HG03354 (cell line): ENCODE measurements around the gene CACNB2.

Source experiments
- ATAC-seq: cut with Tn5 transposase; IDR thresholded peaks from one replicate; pipeline ENCODE4 v1.9.1; 2021; ENCODE audit warnings: mild to moderate bottlenecking; ENCODE audit not compliant: unreplicated experiment, poor library complexity, severe bottlenecking

The CACNB2 gene

DNA sequence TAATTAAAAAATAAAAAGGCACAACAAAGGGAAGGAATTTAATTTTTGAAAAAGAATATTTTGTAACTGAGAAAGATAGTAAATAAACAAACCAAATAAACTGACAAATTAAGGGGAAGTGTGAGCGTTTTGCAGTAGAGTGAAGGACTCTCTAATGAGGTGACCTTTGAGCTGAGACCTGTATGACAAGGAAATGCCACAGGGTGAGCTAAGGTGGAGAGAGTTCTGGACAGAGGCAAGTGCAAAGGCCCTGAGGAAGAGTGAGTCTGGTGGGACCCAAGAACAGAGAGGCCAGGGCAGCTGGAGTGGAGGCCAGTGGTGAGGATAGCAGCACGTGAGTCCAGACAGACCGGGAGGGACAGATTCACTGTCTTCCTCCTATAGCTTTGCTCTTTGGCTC, 179.4 kb downstream of the CACNB2 start:
- ATAC-seq, result no peak

DNA sequence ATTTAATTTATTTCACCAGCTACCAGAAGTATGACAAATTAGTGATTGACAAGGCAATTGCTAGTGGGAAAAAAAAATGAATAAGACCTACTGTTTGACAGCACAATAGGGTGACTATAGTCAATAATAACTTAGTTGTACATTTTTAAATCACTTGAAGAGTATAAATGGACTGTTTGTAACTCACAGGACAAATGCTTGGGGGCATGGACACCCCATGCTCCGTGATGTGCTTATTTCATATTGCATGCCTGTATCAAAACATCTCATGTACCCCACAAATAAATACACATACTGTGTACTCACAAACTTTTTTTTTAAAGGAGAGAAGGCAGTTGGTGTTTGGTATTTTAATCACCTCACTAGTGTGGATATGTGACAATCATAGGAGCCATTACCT, 181.1 kb downstream of the CACNB2 start:
- ATAC-seq, result no peak

- ATAC-seq, result no peak
Measured at GRCh38 chr10:18323916-18324315, 183.7 kb downstream of the CACNB2 start.

- no peak for ATAC-seq
Measured at GRCh38 chr10:18325410-18325809, 185.2 kb downstream of the CACNB2 start.

- ATAC-seq, result no peak
Measured at GRCh38 chr10:18325889-18326531, 185.8 kb downstream of the CACNB2 start.

- no peak for ATAC-seq
Measured at GRCh38 chr10:18328941-18329340, 188.7 kb downstream of the CACNB2 start.

DNA sequence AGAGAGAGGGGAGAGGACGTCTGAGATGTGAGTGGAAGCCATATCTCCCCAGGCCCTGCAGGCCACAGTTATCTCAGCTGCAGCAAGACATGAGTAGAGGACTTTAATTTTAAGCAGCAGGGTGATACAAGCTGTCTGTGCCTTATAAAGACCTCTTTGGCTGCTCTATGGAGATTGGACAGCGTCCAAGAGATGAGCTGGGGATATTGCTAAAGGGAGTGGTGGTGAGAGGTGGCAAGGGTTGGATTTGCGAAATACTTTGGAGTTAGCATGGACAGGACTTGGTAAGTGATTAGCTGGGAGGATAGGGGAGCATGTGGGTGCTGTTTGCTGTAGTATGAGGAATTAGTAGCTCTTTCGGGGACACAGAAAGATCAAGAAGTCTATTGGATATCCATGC, 191.8 kb downstream of the CACNB2 start:
- ATAC-seq, result no peak

- no peak for ATAC-seq
Measured at GRCh38 chr10:18332484-18332883, 192.3 kb downstream of the CACNB2 start.

DNA sequence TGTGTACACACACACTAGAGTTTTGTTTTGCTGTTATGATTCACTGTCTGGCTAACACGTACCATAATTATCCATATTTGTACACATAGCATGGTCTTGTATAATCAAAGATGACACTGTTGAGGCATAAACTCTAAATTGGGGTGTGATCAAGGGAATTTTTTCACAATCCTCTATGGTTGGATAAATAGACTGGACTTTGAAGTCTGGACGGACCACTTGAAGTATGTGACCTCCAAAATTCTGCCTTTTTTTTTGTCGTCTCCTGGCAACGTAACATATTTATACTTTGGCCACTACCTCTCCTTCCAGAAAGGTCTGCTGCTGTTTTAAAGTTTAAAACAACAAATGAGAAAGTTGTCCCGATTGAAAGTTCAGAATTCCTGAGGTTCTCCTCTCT, 193.4 kb downstream of the CACNB2 start:
- no peak for ATAC-seq

GRCh38 chr10:18334116-18334867, 194.1 kb downstream of the CACNB2 start:
- no peak for ATAC-seq

DNA sequence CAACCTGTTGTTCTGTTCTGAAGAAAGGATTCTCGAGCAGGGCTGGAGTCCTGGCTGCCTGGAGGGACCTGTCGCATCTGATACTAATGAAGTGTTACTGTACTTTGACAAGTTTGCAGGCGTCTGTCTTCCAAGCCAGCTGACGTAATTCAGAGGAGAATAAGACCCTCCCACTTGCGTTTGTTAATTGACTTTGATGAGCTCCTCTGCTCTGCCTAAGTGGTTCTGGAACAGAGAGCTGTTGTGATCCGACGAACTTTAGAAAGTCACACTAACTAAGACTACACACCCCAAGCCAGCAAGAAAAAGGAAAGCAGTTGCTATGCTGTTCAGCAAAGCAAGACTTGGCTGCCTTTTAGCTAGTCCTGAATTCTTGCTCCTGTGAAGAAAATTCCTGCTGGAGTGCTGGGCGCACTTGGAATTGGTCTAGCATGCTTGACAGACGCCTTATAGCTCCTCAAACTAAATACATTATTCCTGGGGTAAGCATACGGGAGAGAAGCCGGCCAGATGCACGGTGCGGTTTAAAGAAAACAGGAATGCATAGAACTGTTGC, 200.3 kb downstream of the CACNB2 start:
- no peak for ATAC-seq

DNA sequence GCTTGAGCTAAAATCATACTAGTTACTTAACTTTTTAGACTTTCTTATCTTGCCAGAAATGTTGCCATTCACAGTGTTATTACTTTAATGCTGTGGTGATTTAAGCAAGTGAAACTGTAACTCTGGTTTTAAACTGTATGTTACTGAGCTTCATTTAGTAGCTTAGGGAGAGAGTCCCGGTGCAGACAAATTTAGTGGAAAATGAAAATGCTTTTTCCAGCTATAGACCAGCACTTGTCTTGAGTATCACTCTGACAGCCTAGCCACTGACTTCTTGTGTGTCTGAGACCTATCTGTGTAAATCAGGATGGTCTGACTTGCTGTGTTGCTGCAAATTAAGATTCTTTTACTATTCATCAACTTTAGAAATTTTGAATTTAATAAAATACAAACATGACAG, 200.8 kb downstream of the CACNB2 start:
- no peak for ATAC-seq

GRCh38 chr10:18343573-18343972, 203.3 kb downstream of the CACNB2 start:
- ATAC-seq, result no peak

- ATAC-seq, result no peak
Measured at GRCh38 chr10:18345308-18345707, 205.1 kb downstream of the CACNB2 start.

DNA sequence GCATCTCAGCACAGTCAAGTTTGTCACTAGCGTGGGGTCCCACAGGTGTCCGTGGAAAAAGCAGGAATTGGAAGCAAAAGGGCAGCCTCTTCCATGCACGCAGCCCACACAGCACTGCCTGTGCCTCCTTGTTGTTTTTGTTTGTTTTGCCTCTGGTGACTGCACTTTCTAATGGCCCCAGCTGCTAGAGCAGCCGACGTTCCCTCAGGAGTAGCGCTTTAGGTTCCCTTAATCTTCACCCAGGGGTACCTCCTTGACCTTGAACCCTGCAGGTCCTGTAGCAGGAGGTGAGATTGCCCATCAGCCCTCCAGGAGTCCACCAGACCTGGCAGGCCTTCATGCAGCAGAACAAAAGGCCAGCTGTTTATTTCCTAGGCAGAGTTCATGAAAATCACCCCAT, 210.1 kb downstream of the CACNB2 start:
- ATAC-seq, result no peak

DNA sequence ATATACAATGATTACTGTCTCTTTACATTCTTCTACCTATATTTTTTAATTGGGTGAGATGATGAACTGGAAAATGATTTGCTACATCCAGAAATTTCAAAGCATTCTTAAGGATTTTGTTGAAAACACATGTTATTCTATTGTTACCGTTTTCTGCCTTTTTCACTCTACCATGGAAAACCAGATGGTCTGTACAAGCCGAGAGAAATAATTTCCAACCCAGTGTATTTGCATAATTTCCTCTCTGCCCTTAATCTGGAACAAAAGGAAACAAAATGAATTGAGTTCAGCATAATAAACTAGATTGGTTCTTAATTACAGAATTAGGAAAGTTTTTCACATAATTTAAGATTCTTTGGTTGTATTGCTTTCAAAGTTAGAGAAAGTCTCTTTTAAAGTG, 211.2 kb downstream of the CACNB2 start:
- ATAC-seq, result peak; percentile 65

- ATAC-seq, result peak; percentile 11
Measured at GRCh38 chr10:18352175-18352574, 212.0 kb downstream of the CACNB2 start.

DNA sequence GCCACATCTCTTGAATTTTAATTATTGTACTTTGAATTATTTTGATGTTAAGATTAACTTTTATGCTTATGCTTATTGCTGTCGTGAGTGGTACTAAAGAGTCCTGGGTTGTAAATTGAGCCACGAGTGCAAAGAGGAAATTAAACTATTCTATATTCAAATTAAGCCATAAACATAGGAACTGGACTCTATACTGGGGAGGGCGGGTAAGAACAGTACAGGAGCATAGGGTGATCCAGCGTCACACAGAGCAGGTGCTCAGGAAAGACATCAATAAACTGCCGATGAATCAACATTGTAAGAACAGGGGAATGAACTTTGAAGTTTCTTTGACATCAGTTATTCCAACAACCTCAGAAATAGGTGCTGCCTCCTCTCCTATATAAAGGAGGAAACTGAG, 219.6 kb downstream of the CACNB2 start:
- ATAC-seq, result no peak

DNA sequence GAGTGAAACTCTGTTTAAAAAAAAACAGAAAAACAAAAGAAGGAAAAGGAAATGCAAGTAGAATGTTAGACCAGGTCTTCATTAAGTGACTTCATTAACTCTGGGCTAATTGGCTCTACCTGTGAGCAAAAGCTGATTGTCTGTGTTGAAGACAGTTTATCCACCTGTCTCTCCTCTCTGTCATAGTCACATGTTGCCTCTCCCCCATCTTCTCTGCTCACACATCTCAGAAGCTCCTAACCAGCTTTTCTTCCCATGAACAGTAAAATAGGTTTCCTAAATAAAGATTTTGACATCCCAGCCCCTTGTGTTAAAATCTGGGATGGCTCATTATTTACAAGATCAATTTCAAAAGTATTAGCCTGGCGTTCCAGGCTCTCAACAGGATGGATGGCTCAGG, 222.7 kb downstream of the CACNB2 start:
- ATAC-seq, result no peak

- peak; percentile 97 for ATAC-seq
Measured at GRCh38 chr10:18364987-18365775, 225.0 kb downstream of the CACNB2 start.
